ENCODE results near the gene SIL1. TPM values are rescaled to one million over a fixed set of nuclear protein-coding genes. Genes with fewer than 3 reads are reported as not detected.
"Not testable (repeated sequence)": the region's sequence is repeated elsewhere in the genome, so short reads cannot be mapped to it uniquely, and the experiment has no call there.

SIL1 gene
- total RNA-seq, 1 donor from 2014 or later = 31.1 TPM

GRCh38 chr5:139215107-139215975 lies 17.2 kb upstream of the SIL1 start:
- H3K27me3 Mint-ChIP-seq = peaks cover 8% of the 10 kb centered on the region
- H3K27ac Mint-ChIP-seq = no peak overlapping the region
- H3K9me3 Mint-ChIP-seq = no peaks in the 10 kb centered on the region
- H3K4me1 Mint-ChIP-seq = peaks cover 2% of the 10 kb centered on the region
- H3K36me3 Mint-ChIP-seq (ENCODE audit: low read depth) = no peaks in the 10 kb centered on the region
- intact Hi-C loops (cut with micrococcal nuclease) = no loop called here
- DNase-seq = no peak
- H3K4me3 Mint-ChIP-seq = no peak overlapping the region

GRCh38 chr5:139214646-139215045 lies 16.5 kb upstream of the SIL1 start:
- Mint-ChIP-seq H3K9me3 (no peaks in the 10 kb centered on the region), H3K4me1 (peaks cover 2% of the 10 kb centered on the region), H3K4me3 (no peak overlapping the region), H3K36me3 (ENCODE audit: low read depth) (no peaks in the 10 kb centered on the region), H3K27me3 (peaks cover 8% of the 10 kb centered on the region), H3K27ac (no peak overlapping the region)
- intact Hi-C loops (cut with micrococcal nuclease) = no loop called here
- no peak for DNase-seq

GRCh38 chr5:139212906-139213305 lies 14.7 kb upstream of the SIL1 start:
- peaks cover 8% of the 10 kb centered on the region for H3K27me3 Mint-ChIP-seq
- peaks cover 2% of the 10 kb centered on the region for H3K4me1 Mint-ChIP-seq
- no peak overlapping the region for H3K27ac Mint-ChIP-seq
- no peaks in the 10 kb centered on the region for H3K9me3 Mint-ChIP-seq
- intact Hi-C loops (cut with micrococcal nuclease) = no loop called here
- no peaks in the 10 kb centered on the region for H3K36me3 Mint-ChIP-seq (ENCODE audit: low read depth)
- no peak for DNase-seq
- H3K4me3 Mint-ChIP-seq = no peak overlapping the region

GRCh38 chr5:139212486-139212885 lies 14.3 kb upstream of the SIL1 start:
- intact Hi-C loops (cut with micrococcal nuclease) = no loop called here
- Mint-ChIP-seq H3K27ac (no peak overlapping the region), H3K27me3 (peaks cover 8% of the 10 kb centered on the region), H3K4me1 (peaks cover 2% of the 10 kb centered on the region), H3K4me3 (no peak overlapping the region), H3K36me3 (ENCODE audit: low read depth) (no peaks in the 10 kb centered on the region), H3K9me3 (no peaks in the 10 kb centered on the region)
- no peak for DNase-seq

- H3K27ac Mint-ChIP-seq = no peak overlapping the region
- intact Hi-C loops (cut with micrococcal nuclease) = no loop called here
- no peaks in the 10 kb centered on the region for H3K9me3 Mint-ChIP-seq
- H3K4me1 Mint-ChIP-seq = peaks cover 2% of the 10 kb centered on the region
- no peaks in the 10 kb centered on the region for H3K36me3 Mint-ChIP-seq (ENCODE audit: low read depth)
- H3K4me3 Mint-ChIP-seq = no peak overlapping the region
- H3K27me3 Mint-ChIP-seq = peaks cover 8% of the 10 kb centered on the region
- no peak for DNase-seq
These were observed 12.4 kb upstream of the SIL1 start for GRCh38 chr5:139210585-139210984.

GRCh38 chr5:139207297-139208000 lies 9.3 kb upstream of the SIL1 start:
- no peak for DNase-seq
- no peaks in the 10 kb centered on the region for H3K36me3 Mint-ChIP-seq (ENCODE audit: low read depth)
- no peaks in the 10 kb centered on the region for H3K9me3 Mint-ChIP-seq
- H3K4me3 Mint-ChIP-seq = no peak overlapping the region
- peaks cover 8% of the 10 kb centered on the region for H3K4me1 Mint-ChIP-seq
- intact Hi-C loops (cut with micrococcal nuclease) = no loop called here
- H3K27me3 Mint-ChIP-seq = no peaks in the 10 kb centered on the region
- H3K27ac Mint-ChIP-seq = no peak overlapping the region

- Mint-ChIP-seq H3K4me3 (no peak overlapping the region), H3K4me1 (peaks cover 8% of the 10 kb centered on the region), H3K27ac (no peak overlapping the region), H3K27me3 (no peaks in the 10 kb centered on the region), H3K9me3 (no peaks in the 10 kb centered on the region), H3K36me3 (ENCODE audit: low read depth) (no peaks in the 10 kb centered on the region)
- intact Hi-C loops (cut with micrococcal nuclease) = no loop called here
- DNase-seq = no peak
These were observed 7.4 kb upstream of the SIL1 start for GRCh38 chr5:139205586-139205985.

- intact Hi-C loops (cut with micrococcal nuclease) = no loop called here
- H3K4me1 Mint-ChIP-seq = peaks cover 8% of the 10 kb centered on the region
- H3K36me3 Mint-ChIP-seq (ENCODE audit: low read depth) = no peaks in the 10 kb centered on the region
- DNase-seq = no peak
- no peak overlapping the region for H3K27ac Mint-ChIP-seq
- no peak overlapping the region for H3K4me3 Mint-ChIP-seq
- no peaks in the 10 kb centered on the region for H3K9me3 Mint-ChIP-seq
- no peaks in the 10 kb centered on the region for H3K27me3 Mint-ChIP-seq
These were observed 7.0 kb upstream of the SIL1 start for GRCh38 chr5:139205124-139205523.

GRCh38 chr5:139204196-139204595 lies 6.0 kb upstream of the SIL1 start:
- Mint-ChIP-seq H3K4me3 (no peak overlapping the region), H3K36me3 (ENCODE audit: low read depth) (no peaks in the 10 kb centered on the region), H3K9me3 (no peaks in the 10 kb centered on the region), H3K4me1 (peaks cover 11% of the 10 kb centered on the region), H3K27ac (no peak overlapping the region), H3K27me3 (no peaks in the 10 kb centered on the region)
- intact Hi-C loops (cut with micrococcal nuclease) = no loop called here
- DNase-seq = no peak

GRCh38 chr5:139199321-139199720 lies 1.2 kb upstream of the SIL1 start:
- Mint-ChIP-seq H3K9me3 (no peaks in the 10 kb centered on the region), H3K27ac (peak overlapping the region; percentile 4), H3K4me3 (no peak overlapping the region), H3K4me1 (peaks cover 23% of the 10 kb centered on the region), H3K27me3 (no peaks in the 10 kb centered on the region), H3K36me3 (ENCODE audit: low read depth) (peaks cover 11% of the 10 kb centered on the region)
- DNase-seq = no peak
- intact Hi-C loops (cut with micrococcal nuclease) = loop anchor here (5.0 kb wide), 3 partner anchors 48 to 987 kb away; partner anchors contain the start of gene CDC23

- Mint-ChIP-seq H3K9me3 (no peaks in the 10 kb centered on the region), H3K27ac (peak overlapping the region; percentile 11), H3K36me3 (ENCODE audit: low read depth) (peaks cover 20% of the 10 kb centered on the region), H3K4me1 (peaks cover 26% of the 10 kb centered on the region), H3K4me3 (peak overlapping the region; percentile 93), H3K27me3 (no peaks in the 10 kb centered on the region)
- DNase-seq = no peak
- intact Hi-C loops (cut with micrococcal nuclease) = loop anchor here (5.0 kb wide), 3 partner anchors 51 to 984 kb away; partner anchors contain the start of gene CDC23
These were observed 1.7 kb downstream of the SIL1 start for GRCh38 chr5:139196296-139196956.

GRCh38 chr5:139194486-139194885 lies 3.7 kb downstream of the SIL1 start:
- intact Hi-C loops (cut with micrococcal nuclease) = no loop called here
- Mint-ChIP-seq H3K4me3 (no peak overlapping the region), H3K27me3 (no peaks in the 10 kb centered on the region), H3K4me1 (peaks cover 27% of the 10 kb centered on the region), H3K27ac (no peak overlapping the region), H3K9me3 (no peaks in the 10 kb centered on the region), H3K36me3 (ENCODE audit: low read depth) (peaks cover 20% of the 10 kb centered on the region)
- DNase-seq = no peak

GRCh38 chr5:139193928-139194327 lies 4.2 kb downstream of the SIL1 start:
- Mint-ChIP-seq H3K27ac (no peak overlapping the region), H3K9me3 (no peaks in the 10 kb centered on the region), H3K27me3 (no peaks in the 10 kb centered on the region), H3K4me1 (peaks cover 26% of the 10 kb centered on the region), H3K36me3 (ENCODE audit: low read depth) (peaks cover 20% of the 10 kb centered on the region), H3K4me3 (no peak overlapping the region)
- no peak for DNase-seq
- intact Hi-C loops (cut with micrococcal nuclease) = no loop called here

- DNase-seq; H3K4me3 Mint-ChIP-seq; H3K9me3 Mint-ChIP-seq; intact Hi-C loops (cut with micrococcal nuclease); H3K27ac Mint-ChIP-seq; H3K27me3 Mint-ChIP-seq: not testable (repeated sequence)
- H3K36me3 Mint-ChIP-seq (ENCODE audit: low read depth) = peaks cover 23% of the 10 kb centered on the region
- H3K4me1 Mint-ChIP-seq = peaks cover 23% of the 10 kb centered on the region
These were observed 5.3 kb downstream of the SIL1 start for GRCh38 chr5:139192906-139193305.
